Right lobe of liver (tissue), 4 donors: Measurements from ENCODE around the gene CHST11.

Experiments used
- POLR2A ChIP-seq: fragments of 450-650 bp; IDR thresholded peaks from one replicate; pipeline ENCODE4 v1.6.1; 2017; ENCODE audit warnings: antibody characterized with exemption, mild to moderate bottlenecking
- TF ChIP-seq, protein P1 (sequence below), 4 donors: fragments of 200-600 bp in 3 of 4; fragments of 450-650 bp in 1 of 4; IDR thresholded peaks; one replicate each; pipeline versions ENCODE4 v1.5.1 to v1.8.0; 2016 to 2022; ENCODE audit warnings: antibody characterized with exemption in 4 of 4, mild to moderate bottlenecking in 2 of 4
- donor health status: DM: no; HTN: no; CAD: no.
- donor health status: DM: no; HTN: no; CAD: no.
- donor health status: DM: no; HTN: yes; CAD: no.

- TF ChIP-seq, protein P1, sequence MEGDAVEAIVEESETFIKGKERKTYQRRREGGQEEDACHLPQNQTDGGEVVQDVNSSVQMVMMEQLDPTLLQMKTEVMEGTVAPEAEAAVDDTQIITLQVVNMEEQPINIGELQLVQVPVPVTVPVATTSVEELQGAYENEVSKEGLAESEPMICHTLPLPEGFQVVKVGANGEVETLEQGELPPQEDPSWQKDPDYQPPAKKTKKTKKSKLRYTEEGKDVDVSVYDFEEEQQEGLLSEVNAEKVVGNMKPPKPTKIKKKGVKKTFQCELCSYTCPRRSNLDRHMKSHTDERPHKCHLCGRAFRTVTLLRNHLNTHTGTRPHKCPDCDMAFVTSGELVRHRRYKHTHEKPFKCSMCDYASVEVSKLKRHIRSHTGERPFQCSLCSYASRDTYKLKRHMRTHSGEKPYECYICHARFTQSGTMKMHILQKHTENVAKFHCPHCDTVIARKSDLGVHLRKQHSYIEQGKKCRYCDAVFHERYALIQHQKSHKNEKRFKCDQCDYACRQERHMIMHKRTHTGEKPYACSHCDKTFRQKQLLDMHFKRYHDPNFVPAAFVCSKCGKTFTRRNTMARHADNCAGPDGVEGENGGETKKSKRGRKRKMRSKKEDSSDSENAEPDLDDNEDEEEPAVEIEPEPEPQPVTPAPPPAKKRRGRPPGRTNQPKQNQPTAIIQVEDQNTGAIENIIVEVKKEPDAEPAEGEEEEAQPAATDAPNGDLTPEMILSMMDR (IDR thresholded peaks at IDR 0.05) = no peak
- TF ChIP-seq POLR2A = no peak
Measured at GRCh38 chr12:104495786-104496185, 39.0 kb downstream of the CHST11 start.
